ENCODE measurements around the gene HSPB2.
"Not testable (repeated sequence)": the region's sequence is repeated elsewhere in the genome, so short reads cannot be mapped to it uniquely, and the experiment has no call there.

HSPB2 gene

DNA sequence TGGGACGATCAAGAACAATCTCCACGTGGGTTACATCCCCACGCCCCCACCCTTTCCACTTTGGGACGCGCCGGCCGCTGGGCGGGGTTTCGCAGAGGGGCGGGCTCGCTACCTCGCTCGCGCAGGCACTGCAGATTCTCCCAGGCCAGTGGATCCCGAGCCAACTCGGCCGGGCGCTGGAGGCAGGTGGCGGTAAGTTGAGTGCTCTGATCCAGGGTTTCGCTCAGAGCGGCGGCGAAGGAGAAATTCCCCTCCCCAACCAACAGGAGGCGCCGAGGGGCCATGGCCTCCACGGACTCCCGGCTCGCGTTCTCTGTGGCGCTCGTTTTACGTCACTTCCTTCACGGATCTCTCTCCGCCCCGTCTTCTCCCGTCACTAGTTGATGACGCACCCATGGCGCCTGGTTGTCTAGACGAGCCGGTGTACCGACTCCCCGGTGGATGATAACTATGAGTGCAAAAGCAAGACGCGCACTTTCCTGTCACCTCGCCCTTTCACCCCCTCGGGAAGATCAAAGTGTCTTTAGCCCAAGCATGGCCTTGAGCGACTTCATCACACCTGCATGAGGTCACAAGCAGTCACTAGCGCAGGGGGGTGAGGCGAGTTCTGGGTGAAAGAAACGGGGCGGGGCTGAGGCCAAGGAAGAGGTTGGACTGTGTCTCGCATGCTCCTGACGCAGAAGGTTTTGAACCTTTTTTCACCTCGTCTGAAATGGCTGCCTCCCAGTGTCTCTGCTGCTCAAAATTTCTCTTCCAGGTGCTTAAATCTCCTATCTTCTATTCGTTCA, 33.5 kb upstream of the HSPB2 start, which contains the start of the genes CFAP68 and FDXACB1:
CFAP68 (plus strand) TSS at position 693 of the 788 bp plus-strand sequence; CDS start at position 713, 20 bp downstream.
FDXACB1 (minus strand) TSS at position 317 of the 788 bp plus-strand sequence; CDS start at position 284, 33 bp downstream.
- DNase-seq (ENCODE audit: low read depth), result peak; percentile 99
- TF ChIP-seq, protein P1, sequence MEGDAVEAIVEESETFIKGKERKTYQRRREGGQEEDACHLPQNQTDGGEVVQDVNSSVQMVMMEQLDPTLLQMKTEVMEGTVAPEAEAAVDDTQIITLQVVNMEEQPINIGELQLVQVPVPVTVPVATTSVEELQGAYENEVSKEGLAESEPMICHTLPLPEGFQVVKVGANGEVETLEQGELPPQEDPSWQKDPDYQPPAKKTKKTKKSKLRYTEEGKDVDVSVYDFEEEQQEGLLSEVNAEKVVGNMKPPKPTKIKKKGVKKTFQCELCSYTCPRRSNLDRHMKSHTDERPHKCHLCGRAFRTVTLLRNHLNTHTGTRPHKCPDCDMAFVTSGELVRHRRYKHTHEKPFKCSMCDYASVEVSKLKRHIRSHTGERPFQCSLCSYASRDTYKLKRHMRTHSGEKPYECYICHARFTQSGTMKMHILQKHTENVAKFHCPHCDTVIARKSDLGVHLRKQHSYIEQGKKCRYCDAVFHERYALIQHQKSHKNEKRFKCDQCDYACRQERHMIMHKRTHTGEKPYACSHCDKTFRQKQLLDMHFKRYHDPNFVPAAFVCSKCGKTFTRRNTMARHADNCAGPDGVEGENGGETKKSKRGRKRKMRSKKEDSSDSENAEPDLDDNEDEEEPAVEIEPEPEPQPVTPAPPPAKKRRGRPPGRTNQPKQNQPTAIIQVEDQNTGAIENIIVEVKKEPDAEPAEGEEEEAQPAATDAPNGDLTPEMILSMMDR (IDR thresholded peaks at IDR 0.05; ENCODE audit: low read length, missing control alignments), result peak; percentile 89
- H3K4me3 ChIP-seq (replicated peaks; ENCODE audit: low read depth, low read length), result peak within 1 kb of the TSS; percentile 74

GRCh38 chr11:111879637-111879960, 32.9 kb upstream of the HSPB2 start:
- DNase-seq (ENCODE audit: low read depth), result no peak
- H3K4me3 ChIP-seq (replicated peaks; ENCODE audit: low read depth, low read length), result peak overlapping the region; percentile 74
- TF ChIP-seq, protein P1 (IDR thresholded peaks at IDR 0.05; ENCODE audit: low read length, missing control alignments), result no peak

- no peak overlapping the region for H3K4me3 ChIP-seq (replicated peaks; ENCODE audit: low read depth, low read length)
- TF ChIP-seq, protein P1 (IDR thresholded peaks at IDR 0.05; ENCODE audit: low read length, missing control alignments), result no peak
- DNase-seq (ENCODE audit: low read depth), result no peak
Measured at GRCh38 chr11:111882202-111882601, 30.3 kb upstream of the HSPB2 start.

DNA sequence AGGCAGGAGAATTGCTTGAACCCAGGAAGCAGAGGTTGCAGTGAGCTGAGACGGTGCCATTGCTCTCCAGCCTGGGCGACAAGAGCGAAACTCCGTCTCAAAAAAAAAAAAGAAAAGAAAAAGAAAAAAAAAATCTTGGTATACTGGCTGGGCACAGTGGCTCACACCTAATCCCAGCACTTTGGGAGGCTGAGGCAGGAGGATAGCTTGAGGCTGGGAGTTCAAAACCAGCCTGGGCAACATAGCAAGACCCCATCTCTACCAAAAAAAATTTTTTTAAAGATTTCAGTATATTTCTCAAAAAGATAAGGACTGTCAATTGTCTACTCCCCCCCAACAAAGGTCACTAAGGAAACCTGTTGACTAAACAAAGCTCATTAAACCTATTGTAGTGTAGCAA, 27.5 kb upstream of the HSPB2 start:
- not testable (repeated sequence) for H3K4me3 ChIP-seq (replicated peaks; ENCODE audit: low read depth, low read length)

GRCh38 chr11:111886032-111886431, 26.5 kb upstream of the HSPB2 start:
- TF ChIP-seq, protein P1 (IDR thresholded peaks at IDR 0.05; ENCODE audit: low read length, missing control alignments), result no peak
- no peak for DNase-seq (ENCODE audit: low read depth)
- no peak overlapping the region for H3K4me3 ChIP-seq (replicated peaks; ENCODE audit: low read depth, low read length)

More for the DNA sequence above, 27.5 kb upstream of the HSPB2 start:
- DNase-seq (ENCODE audit: low read depth), result not testable (repeated sequence)

GRCh38 chr11:111886844-111887243, 25.7 kb upstream of the HSPB2 start:
- TF ChIP-seq, protein P1 (IDR thresholded peaks at IDR 0.05; ENCODE audit: low read length, missing control alignments), result no peak
- no peak for DNase-seq (ENCODE audit: low read depth)
- H3K4me3 ChIP-seq (replicated peaks; ENCODE audit: low read depth, low read length), result no peak overlapping the region

- no peak for DNase-seq (ENCODE audit: low read depth)
- TF ChIP-seq, protein P1 (IDR thresholded peaks at IDR 0.05; ENCODE audit: low read length, missing control alignments), result no peak
Measured at GRCh38 chr11:111905411-111905810, 7.1 kb upstream of the HSPB2 start.

More at GRCh38 chr11:111905411-111905810, 7.1 kb upstream of the HSPB2 start:
- no peak overlapping the region for H3K4me3 ChIP-seq (replicated peaks; ENCODE audit: low read depth, low read length)

Measured in fibroblast of pulmonary artery (primary cell).